Activated T-helper 2 cell treated with anti-CD3 and anti-CD28 coated beads, Interferon-gamma antibody, Interleukin-2, Interleukin-4, amounts not matched to agents 10 μg/mL and 5 μg/mL and 100 μg/mL, durations not matched to agents 14 hours and 24 hours and 36 hours (primary cell): ENCODE data around the gene GNG3. TPM values are rescaled to one million over a fixed set of nuclear protein-coding genes. Genes with fewer than 3 reads are reported as not detected.
"Not testable (repeated sequence)": the region's sequence is repeated elsewhere in the genome, so short reads cannot be mapped to it uniquely, and the experiment has no call there.

Source experiments
- DNase-seq: peaks from one replicate; pipeline ENCODE4 v3.0.0; 2021; ENCODE audit warnings: low spot score
- H3K27ac Mint-ChIP-seq: one replicate; pipeline ENCODE4 v1.8.0; 2021; ENCODE audit warnings: mixed read lengths
- H3K27me3 Mint-ChIP-seq: one replicate; pipeline ENCODE4 v1.8.0; 2021; ENCODE audit warnings: low read depth, mixed read lengths
- H3K36me3 Mint-ChIP-seq: one replicate; pipeline ENCODE4 v1.8.0; 2021; ENCODE audit warnings: low read depth, mixed read lengths
- H3K4me1 Mint-ChIP-seq: one replicate; pipeline ENCODE4 v1.8.0; 2021; ENCODE audit warnings: low read depth, mixed read lengths
- H3K4me3 Mint-ChIP-seq: one replicate; pipeline ENCODE4 v1.8.0; 2021; ENCODE audit warnings: low read depth, mild to moderate bottlenecking, moderate library complexity, mixed read lengths
- H3K9me3 Mint-ChIP-seq: one replicate; pipeline ENCODE4 v1.8.0; 2021; ENCODE audit warnings: mixed read lengths
- intact Hi-C: fragments of 100-400 bp; cut with micrococcal nuclease; formaldehyde crosslinking; loops from one replicate; pipeline ENCODE4 v1.15.1; 2023
- total RNA-seq: library from RNA; stranded (reverse); gene quantifications from 2 replicates; pipeline ENCODE4 v1.2.3, GENCODE V29; 2022

GNG3 gene
- total RNA-seq, 1 donor from 2014 or later = not detected

GRCh38 chr11:62727872-62728170 is 20.3 kb downstream of the GNG3 start:
- Mint-ChIP-seq H3K4me1 (peaks cover 26% of the 10 kb centered on the region), H3K27ac (peak overlapping the region; percentile 96), H3K4me3 (peak overlapping the region; percentile 99), H3K9me3 (no peaks in the 10 kb centered on the region), H3K27me3 (no peaks in the 10 kb centered on the region), H3K36me3 (peaks cover 61% of the 10 kb centered on the region)
- intact Hi-C loops = loop anchor here (1.0 to 5.0 kb wide), 10 partner anchors 19 to 153 kb away; partner anchors contain the start of genes INTS5, LBHD1, MTA2 and SLC3A2
- DNase-seq = peak; percentile 85

- intact Hi-C loops = loop anchor here (2.0 to 5.0 kb wide), 3 partner anchors 24 to 126 kb away; partner anchors contain the start of genes INTS5 and MTA2
- no peaks in the 10 kb centered on the region for H3K9me3 Mint-ChIP-seq
- H3K4me3 Mint-ChIP-seq = peak within 1 kb of the TSS; percentile 99
- peak; percentile 78 for DNase-seq
- H3K27ac Mint-ChIP-seq = peak within 1 kb of the TSS; percentile 96
- peaks cover 30% of the 10 kb centered on the region for H3K4me1 Mint-ChIP-seq
- H3K27me3 Mint-ChIP-seq = no peaks in the 10 kb centered on the region
- peaks cover 61% of the 10 kb centered on the region for H3K36me3 Mint-ChIP-seq
Observed at GRCh38 chr11:62728171-62728988, 20.9 kb downstream of the GNG3 start, which contains the start of gene TTC9C. Gene TTC9C, plus strand, starts transcription at chr11:62728486. Its CDS starts 363 bp downstream, at chr11:62728849.

GRCh38 chr11:62730076-62730475 is 22.6 kb downstream of the GNG3 start:
- H3K9me3 Mint-ChIP-seq, H3K27me3 Mint-ChIP-seq, DNase-seq, intact Hi-C loops, H3K27ac Mint-ChIP-seq: not testable (repeated sequence)
- peak overlapping the region; percentile 76 for H3K4me3 Mint-ChIP-seq
- peaks cover 46% of the 10 kb centered on the region for H3K36me3 Mint-ChIP-seq
- H3K4me1 Mint-ChIP-seq = peaks cover 15% of the 10 kb centered on the region

- no peaks in the 10 kb centered on the region for H3K9me3 Mint-ChIP-seq
- H3K27me3 Mint-ChIP-seq = no peaks in the 10 kb centered on the region
- intact Hi-C loops = no loop called here
- H3K27ac Mint-ChIP-seq = peak overlapping the region; percentile 6
- no peak overlapping the region for H3K4me3 Mint-ChIP-seq
- H3K36me3 Mint-ChIP-seq = peaks cover 43% of the 10 kb centered on the region
- no peak for DNase-seq
- peaks cover 10% of the 10 kb centered on the region for H3K4me1 Mint-ChIP-seq
Observed at GRCh38 chr11:62732830-62733229, 25.4 kb downstream of the GNG3 start.

GRCh38 chr11:62737196-62737595 is 29.7 kb downstream of the GNG3 start:
- no peak overlapping the region for H3K4me3 Mint-ChIP-seq
- peaks cover 40% of the 10 kb centered on the region for H3K36me3 Mint-ChIP-seq
- H3K27me3 Mint-ChIP-seq = no peaks in the 10 kb centered on the region
- intact Hi-C loops = no loop called here
- H3K9me3 Mint-ChIP-seq = no peaks in the 10 kb centered on the region
- no peak for DNase-seq
- peaks cover 5% of the 10 kb centered on the region for H3K4me1 Mint-ChIP-seq
- H3K27ac Mint-ChIP-seq = no peak overlapping the region

- intact Hi-C loops = no loop called here
- no peak for DNase-seq
- no peak overlapping the region for H3K27ac Mint-ChIP-seq
- no peaks in the 10 kb centered on the region for H3K27me3 Mint-ChIP-seq
- H3K4me3 Mint-ChIP-seq = no peak overlapping the region
- H3K9me3 Mint-ChIP-seq = no peaks in the 10 kb centered on the region
- H3K4me1 Mint-ChIP-seq = peaks cover 4% of the 10 kb centered on the region
- peaks cover 11% of the 10 kb centered on the region for H3K36me3 Mint-ChIP-seq
Observed at GRCh38 chr11:62747475-62748160, 40.1 kb downstream of the GNG3 start.

- peaks cover 11% of the 10 kb centered on the region for H3K36me3 Mint-ChIP-seq
- H3K9me3 Mint-ChIP-seq, intact Hi-C loops, DNase-seq, H3K4me3 Mint-ChIP-seq, H3K27ac Mint-ChIP-seq, H3K27me3 Mint-ChIP-seq, H3K4me1 Mint-ChIP-seq: not testable (repeated sequence)
Observed at GRCh38 chr11:62749931-62750330, 42.5 kb downstream of the GNG3 start.

- peaks cover 7% of the 10 kb centered on the region for H3K4me1 Mint-ChIP-seq
- intact Hi-C loops = loop anchor here (2.0 kb wide), 1 partner anchor 23 kb away; the partner anchor contains the start of gene TTC9C
- H3K27me3 Mint-ChIP-seq = no peaks in the 10 kb centered on the region
- no peak overlapping the region for H3K4me3 Mint-ChIP-seq
- no peaks in the 10 kb centered on the region for H3K9me3 Mint-ChIP-seq
- DNase-seq = no peak
- peaks cover 11% of the 10 kb centered on the region for H3K36me3 Mint-ChIP-seq
- H3K27ac Mint-ChIP-seq = peak overlapping the region; percentile 46
Observed at GRCh38 chr11:62752177-62752785, 44.8 kb downstream of the GNG3 start.

- intact Hi-C loops = loop anchor here (1.0 to 2.0 kb wide), 2 partner anchors 8 to 24 kb away; partner anchors contain the start of genes POLR2G and TTC9C
- Mint-ChIP-seq H3K27ac (peak overlapping the region; percentile 93), H3K27me3 (no peaks in the 10 kb centered on the region), H3K9me3 (no peaks in the 10 kb centered on the region), H3K4me1 (peaks cover 7% of the 10 kb centered on the region), H3K4me3 (peak overlapping the region; percentile 85), H3K36me3 (peaks cover 11% of the 10 kb centered on the region)
- no peak for DNase-seq
Observed at GRCh38 chr11:62752994-62753735, 45.7 kb downstream of the GNG3 start.

- Mint-ChIP-seq H3K9me3 (no peaks in the 10 kb centered on the region), H3K4me3 (peak within 1 kb of the TSS; percentile 85)
- intact Hi-C loops = loop anchor here (1.0 to 2.0 kb wide), 6 partner anchors 7 to 77 kb away; partner anchors contain the start of genes NXF1, POLR2G, TAF6L and TMEM179B
Observed at GRCh38 chr11:62753736-62754603, 46.5 kb downstream of the GNG3 start, which contains the start of gene ZBTB3. Gene ZBTB3, minus strand, starts transcription at chr11:62754160. Its CDS starts 496 bp downstream, at chr11:62753664.

GRCh38 chr11:62755086-62755615 is 47.7 kb downstream of the GNG3 start:
- DNase-seq = no peak
- peaks cover 3% of the 10 kb centered on the region for H3K4me1 Mint-ChIP-seq
- H3K9me3 Mint-ChIP-seq = no peaks in the 10 kb centered on the region
- H3K4me3 Mint-ChIP-seq = peak overlapping the region; percentile 33
- no peaks in the 10 kb centered on the region for H3K27me3 Mint-ChIP-seq
- H3K36me3 Mint-ChIP-seq = peaks cover 3% of the 10 kb centered on the region
- intact Hi-C loops = loop anchor here (2.0 kb wide), 1 partner anchor 50 kb away; the partner anchor contains the start of gene NXF1
- no peak overlapping the region for H3K27ac Mint-ChIP-seq

More at GRCh38 chr11:62753736-62754603, 46.5 kb downstream of the GNG3 start, which contains the start of gene ZBTB3:
- Mint-ChIP-seq H3K27me3 (no peaks in the 10 kb centered on the region), H3K4me1 (peaks cover 5% of the 10 kb centered on the region), H3K27ac (peak within 1 kb of the TSS; percentile 93), H3K36me3 (peaks cover 8% of the 10 kb centered on the region)
- DNase-seq = peak; percentile 98
